Stimulated activated CD8-positive, alpha-beta memory T cell treated with anti-CD3 and anti-CD28 coated beads, Interleukin-4, amount 100 ng/mL, for 24 hours (primary cell): ENCODE results near the gene PGAP3.

Experiments used
- DNase-seq: peaks from one replicate; pipeline ENCODE4 v3.0.0-alpha.2; 2020; ENCODE audit warnings: low read depth

Gene PGAP3

GRCh38 chr17:39636927-39637736, 50.7 kb downstream of the PGAP3 start, which contains the start of gene STARD3:
TSS of gene STARD3 (plus strand) at chr17:39637144. CDS start at chr17:39653532, 16,388 bp downstream.
- DNase-seq = peak; percentile 90

GRCh38 chr17:39636587-39636926, 51.3 kb downstream of the PGAP3 start:
- no peak for DNase-seq

GRCh38 chr17:39635614-39636176, 52.2 kb downstream of the PGAP3 start:
- no peak for DNase-seq

GRCh38 chr17:39634384-39634871, 53.4 kb downstream of the PGAP3 start:
- no peak for DNase-seq

- DNase-seq = no peak
These were observed 54.2 kb downstream of the PGAP3 start for GRCh38 chr17:39633570-39634183.

- no peak for DNase-seq
These were observed 55.5 kb downstream of the PGAP3 start for GRCh38 chr17:39632153-39632941.

GRCh38 chr17:39631403-39631802, 56.5 kb downstream of the PGAP3 start:
- DNase-seq = no peak

GRCh38 chr17:39629898-39630297, 58.0 kb downstream of the PGAP3 start:
- DNase-seq = no peak

GRCh38 chr17:39629494-39629880, 58.4 kb downstream of the PGAP3 start:
- no peak for DNase-seq

GRCh38 chr17:39628655-39629493, 59.0 kb downstream of the PGAP3 start:
- no peak for DNase-seq

GRCh38 chr17:39627712-39628516, 59.9 kb downstream of the PGAP3 start:
- no peak for DNase-seq

GRCh38 chr17:39627047-39627711, 60.7 kb downstream of the PGAP3 start:
- DNase-seq = no peak

- no peak for DNase-seq
These were observed 61.4 kb downstream of the PGAP3 start, which contains the start of gene PPP1R1B for GRCh38 chr17:39626171-39627046. TSS of gene PPP1R1B (plus strand) at chr17:39626952. CDS start at chr17:39627393, 441 bp downstream.

GRCh38 chr17:39625198-39625785, 62.6 kb downstream of the PGAP3 start:
- DNase-seq = no peak

- DNase-seq = no peak
These were observed 63.5 kb downstream of the PGAP3 start for GRCh38 chr17:39624313-39624712.

- DNase-seq = peak; percentile 78
These were observed 64.4 kb downstream of the PGAP3 start for GRCh38 chr17:39623356-39623950.

- DNase-seq = peak; percentile 19
These were observed 65.4 kb downstream of the PGAP3 start for GRCh38 chr17:39622380-39623006.
